ENCODE measurements around the gene NDUFA5.
"Not testable (repeated sequence)": the region's sequence is repeated elsewhere in the genome, so short reads cannot be mapped to it uniquely, and the experiment has no call there.

NDUFA5 gene

GRCh38 chr7:123537026-123537642 is 20.5 kb downstream of the NDUFA5 start:
- Histone ChIP-seq H3K36me3 (ENCODE audit: control insufficient read depth, insufficient read depth, low read length) (no peaks in the 10 kb centered on the region), H3K27ac (ENCODE audit: insufficient read depth, low read depth, low read length, poor library complexity, severe bottlenecking) (no peak overlapping the region), H3K27me3 (ENCODE audit: control insufficient read depth, insufficient read depth, low read length, poor library complexity, severe bottlenecking) (peaks cover 13% of the 10 kb centered on the region), H3K4me1 (ENCODE audit: control insufficient read depth, insufficient read depth, low read length) (peaks cover 10% of the 10 kb centered on the region), H3K9me3 (ENCODE audit: control insufficient read depth, low read length) (no peaks in the 10 kb centered on the region), H3K4me3 (ENCODE audit: insufficient read depth, low read depth, low read length) (no peak overlapping the region)
- 100% methylated on average over 2 of the region's 3 CpGs; no CpG with 5 or more reads in 1 of the 2 experiments for WGBS, 2 experiments

GRCh38 chr7:123535517-123535916 is 22.1 kb downstream of the NDUFA5 start:
- H3K27ac ChIP-seq (ENCODE audit: insufficient read depth, low read depth, low read length, poor library complexity, severe bottlenecking): no peak overlapping the region
- peaks cover 10% of the 10 kb centered on the region for H3K4me1 ChIP-seq (ENCODE audit: control insufficient read depth, insufficient read depth, low read length)
- 96 to 98% methylated on average over 12 of the region's 12 CpGs for WGBS, 2 experiments
- H3K9me3 ChIP-seq (ENCODE audit: control insufficient read depth, low read length): no peaks in the 10 kb centered on the region
- H3K27me3 ChIP-seq (ENCODE audit: control insufficient read depth, insufficient read depth, low read length, poor library complexity, severe bottlenecking): peaks cover 13% of the 10 kb centered on the region
- peak overlapping the region; percentile 55 for H3K4me3 ChIP-seq (ENCODE audit: insufficient read depth, low read depth, low read length)
- no peaks in the 10 kb centered on the region for H3K36me3 ChIP-seq (ENCODE audit: control insufficient read depth, insufficient read depth, low read length)

GRCh38 chr7:123534383-123535260 is 23.0 kb downstream of the NDUFA5 start, which contains the start of gene IQUB:
Gene IQUB (minus strand): TSS chr7:123534595. CDS start chr7:123512340, 22,255 bp downstream.
- Histone ChIP-seq H3K4me1 (ENCODE audit: control insufficient read depth, insufficient read depth, low read length) (peaks cover 10% of the 10 kb centered on the region), H3K27ac (ENCODE audit: insufficient read depth, low read depth, low read length, poor library complexity, severe bottlenecking) (peak within 1 kb of the TSS; percentile 47), H3K4me3 (ENCODE audit: insufficient read depth, low read depth, low read length) (peak within 1 kb of the TSS; percentile 55), H3K36me3 (ENCODE audit: control insufficient read depth, insufficient read depth, low read length) (no peaks in the 10 kb centered on the region), H3K9me3 (ENCODE audit: control insufficient read depth, low read length) (no peaks in the 10 kb centered on the region), H3K27me3 (ENCODE audit: control insufficient read depth, insufficient read depth, low read length, poor library complexity, severe bottlenecking) (peaks cover 13% of the 10 kb centered on the region)
- WGBS, 2 experiments: 1% methylated on average over 54 of the region's 54 CpGs

GRCh38 chr7:123533929-123534382 is 23.7 kb downstream of the NDUFA5 start:
- H3K27ac ChIP-seq (ENCODE audit: insufficient read depth, low read depth, low read length, poor library complexity, severe bottlenecking): no peak overlapping the region
- peaks cover 10% of the 10 kb centered on the region for H3K4me1 ChIP-seq (ENCODE audit: control insufficient read depth, insufficient read depth, low read length)
- 1 to 2% methylated on average over 9 of the region's 9 CpGs for WGBS, 2 experiments
- H3K36me3 ChIP-seq (ENCODE audit: control insufficient read depth, insufficient read depth, low read length): no peaks in the 10 kb centered on the region
- H3K27me3 ChIP-seq (ENCODE audit: control insufficient read depth, insufficient read depth, low read length, poor library complexity, severe bottlenecking): peaks cover 13% of the 10 kb centered on the region
- no peaks in the 10 kb centered on the region for H3K9me3 ChIP-seq (ENCODE audit: control insufficient read depth, low read length)
- H3K4me3 ChIP-seq (ENCODE audit: insufficient read depth, low read depth, low read length): peak overlapping the region; percentile 55

GRCh38 chr7:123533553-123533917 is 24.1 kb downstream of the NDUFA5 start:
- no peaks in the 10 kb centered on the region for H3K9me3 ChIP-seq (ENCODE audit: control insufficient read depth, low read length)
- H3K4me3 ChIP-seq (ENCODE audit: insufficient read depth, low read depth, low read length): peak overlapping the region; percentile 55
- H3K36me3 ChIP-seq (ENCODE audit: control insufficient read depth, insufficient read depth, low read length): no peaks in the 10 kb centered on the region
- H3K27ac ChIP-seq (ENCODE audit: insufficient read depth, low read depth, low read length, poor library complexity, severe bottlenecking): no peak overlapping the region
- 82% methylated on average over 1 of the region's 3 CpGs; no CpG with 5 or more reads in 1 of the 2 experiments for WGBS, 2 experiments
- H3K27me3 ChIP-seq (ENCODE audit: control insufficient read depth, insufficient read depth, low read length, poor library complexity, severe bottlenecking): peaks cover 13% of the 10 kb centered on the region
- peaks cover 10% of the 10 kb centered on the region for H3K4me1 ChIP-seq (ENCODE audit: control insufficient read depth, insufficient read depth, low read length)

- not testable (repeated sequence) for H3K9me3 ChIP-seq (ENCODE audit: control insufficient read depth, low read length); H3K4me1 ChIP-seq (ENCODE audit: control insufficient read depth, insufficient read depth, low read length); H3K27ac ChIP-seq (ENCODE audit: insufficient read depth, low read depth, low read length, poor library complexity, severe bottlenecking); H3K36me3 ChIP-seq (ENCODE audit: control insufficient read depth, insufficient read depth, low read length)
- peaks cover 13% of the 10 kb centered on the region for H3K27me3 ChIP-seq (ENCODE audit: control insufficient read depth, insufficient read depth, low read length, poor library complexity, severe bottlenecking)
- WGBS, 2 experiments: 1 to 2% methylated on average over 14 to 26 of the region's 33 CpGs
- peak overlapping the region; percentile 35 for H3K4me3 ChIP-seq (ENCODE audit: insufficient read depth, low read depth, low read length)
Observed at GRCh38 chr7:123532788-123533552, 24.6 kb downstream of the NDUFA5 start.

GRCh38 chr7:123532343-123532742 is 25.3 kb downstream of the NDUFA5 start:
- H3K27ac ChIP-seq (ENCODE audit: insufficient read depth, low read depth, low read length, poor library complexity, severe bottlenecking); H3K36me3 ChIP-seq (ENCODE audit: control insufficient read depth, insufficient read depth, low read length); H3K4me1 ChIP-seq (ENCODE audit: control insufficient read depth, insufficient read depth, low read length); H3K9me3 ChIP-seq (ENCODE audit: control insufficient read depth, low read length): not testable (repeated sequence)
- 32 to 47% methylated on average over 3 of the region's 14 CpGs for WGBS, 2 experiments
- Histone ChIP-seq H3K4me3 (ENCODE audit: insufficient read depth, low read depth, low read length) (peak overlapping the region; percentile 35), H3K27me3 (ENCODE audit: control insufficient read depth, insufficient read depth, low read length, poor library complexity, severe bottlenecking) (peaks cover 13% of the 10 kb centered on the region)

GRCh38 chr7:123530035-123530591 is 27.5 kb downstream of the NDUFA5 start:
- not testable (repeated sequence) for H3K9me3 ChIP-seq (ENCODE audit: control insufficient read depth, low read length); H3K4me3 ChIP-seq (ENCODE audit: insufficient read depth, low read depth, low read length); H3K4me1 ChIP-seq (ENCODE audit: control insufficient read depth, insufficient read depth, low read length); H3K36me3 ChIP-seq (ENCODE audit: control insufficient read depth, insufficient read depth, low read length); H3K27ac ChIP-seq (ENCODE audit: insufficient read depth, low read depth, low read length, poor library complexity, severe bottlenecking)
- peaks cover 13% of the 10 kb centered on the region for H3K27me3 ChIP-seq (ENCODE audit: control insufficient read depth, insufficient read depth, low read length, poor library complexity, severe bottlenecking)
- WGBS, 2 experiments: 88 to 91% methylated on average over 13 of the region's 13 CpGs

- Histone ChIP-seq H3K36me3 (ENCODE audit: control insufficient read depth, insufficient read depth, low read length) (no peaks in the 10 kb centered on the region), H3K4me3 (ENCODE audit: insufficient read depth, low read depth, low read length) (no peak overlapping the region), H3K27me3 (ENCODE audit: control insufficient read depth, insufficient read depth, low read length, poor library complexity, severe bottlenecking) (peaks cover 3% of the 10 kb centered on the region), H3K9me3 (ENCODE audit: control insufficient read depth, low read length) (no peaks in the 10 kb centered on the region), H3K27ac (ENCODE audit: insufficient read depth, low read depth, low read length, poor library complexity, severe bottlenecking) (no peak overlapping the region), H3K4me1 (ENCODE audit: control insufficient read depth, insufficient read depth, low read length) (peaks cover 2% of the 10 kb centered on the region)
- 53 to 67% methylated on average over 4 of the region's 5 CpGs for WGBS, 2 experiments
Observed at GRCh38 chr7:123528265-123528664, 29.4 kb downstream of the NDUFA5 start.

Measured in ectodermal cell (in vitro differentiated cells).